K562 (cell line): ENCODE data around the gene CMBL. TPM values are rescaled to one million over a fixed set of nuclear protein-coding genes. Genes with fewer than 3 reads are reported as not detected.
A peak's percentile ranks its signal among the peaks of the same experiment; 100 is the strongest.

Source experiments
- JUND ChIP-seq, 2 experiments: IDR thresholded peaks; 2 replicates in 1 of 2; 3 replicates in 1 of 2; pipeline ENCODE4 v1.6.1; 2011; ENCODE audit warnings: borderline replicate concordance in 2 of 2, low read depth in 2 of 2, low read length in 2 of 2, improper control_type of control experiment in 1 of 2, missing biosample characterization in 1 of 2, missing genetic modification characterization in 1 of 2, missing genetic modification reagents in 1 of 2
- KDM4B ChIP-seq, 2 experiments: fragments of 450-650 bp in 1 of 2; sonication (generic) in 1 of 2; IDR thresholded peaks; 2 replicates each; pipeline ENCODE4 v1.6.1; 2016 to 2017; ENCODE audit warnings: borderline replicate concordance in 2 of 2, antibody characterized with exemption in 1 of 2, low read depth in 1 of 2, mild to moderate bottlenecking in 1 of 2
- MXI1 ChIP-seq: IDR thresholded peaks from 2 replicates; pipeline ENCODE4 v1.6.1; 2011; ENCODE audit warnings: low read depth, mild to moderate bottlenecking, improper control_type of control experiment, low read length
- POLR2A ChIP-seq: fragments of 450-650 bp; conservative IDR thresholded peaks from 2 replicates; pipeline ENCODE4 v1.6.1; 2016
- SIN3A ChIP-seq, 2 experiments: fragments of 150-350 bp in 1 of 2; IDR thresholded peaks; 2 replicates each; pipeline ENCODE4 v1.6.1; 2011 to 2016; ENCODE audit warnings: borderline replicate concordance in 2 of 2, low read depth in 2 of 2, low read length in 2 of 2, mild to moderate bottlenecking in 2 of 2, moderate library complexity in 2 of 2; ENCODE audit not compliant: control insufficient read depth in 1 of 2
- VEZF1 ChIP-seq: fragments of 200-800 bp; sonication (Bioruptor generic); IDR thresholded peaks from 2 replicates; pipeline ENCODE4 v1.6.1; 2017; ENCODE audit warnings: missing genetic modification characterization, missing compliant biosample characterization
- ZNF197 ChIP-seq: fragments of 200-800 bp; sonication (Bioruptor generic); IDR thresholded peaks from 2 replicates; pipeline ENCODE4 v1.6.1; 2016; ENCODE audit warnings: low read depth, missing genetic modification characterization, missing compliant biosample characterization
- polyA plus RNA-seq, 8 experiments: library from polyadenylated mRNA; depleted of rRNA in 4 of 8; stranded (reverse) in 5 of 8; unstranded in 3 of 8; fragments of >200 nt; fragmentation: Nextera tagmentation in 2 of 8; fragmentation: Illumina TruSeq in 1 of 8; extraction: Ambion mirVana in 2 of 8; extraction: Trizol in 1 of 8; gene quantifications; 2 replicates each; pipeline versions ENCODE4 v1.2.1 to v1.2.3, GENCODE V29; 2011 to 2014; ENCODE audit warnings: inconsistent platforms in 1 of 8, missing spikeins in 1 of 8
- total RNA-seq, 7 experiments: library from RNA; depleted of rRNA in 6 of 7; stranded (reverse); fragments of >200 nt in 6 of 7; fragmentation: Illumina TruSeq in 2 of 7; extraction: Trizol in 2 of 7; gene quantifications; 2 replicates each; pipeline versions ENCODE4 v1.2.1 to v1.2.3, GENCODE V29; 2011 to 2021; ENCODE audit warnings: low replicate concordance in 1 of 7
- TF ChIP-seq, protein P1 (sequence below): fragments of 450-650 bp; IDR thresholded peaks from 2 replicates; pipeline ENCODE4 v1.6.1; 2016; ENCODE audit warnings: mild to moderate bottlenecking, moderate library complexity

CMBL gene
- total and polyA plus RNA-seq, 9 of the 15 experiments (the other 6 are each of a cell fraction or from before 2014, with no cell fraction given) = 22.6 to 192 (median 71.1) TPM

- TF ChIP-seq MXI1 (peak; percentile 100), VEZF1 (peak; percentile 59), JUND (IDR thresholded peaks at IDR 0.05; ENCODE audit: borderline replicate concordance, low read depth, low read length) (peak; percentile 95), JUND (tag; IDR thresholded peaks at IDR 0.05; ENCODE audit: borderline replicate concordance, low read depth, low read length) (peak; percentile 25; the same call in 1 of the 3 replicates), POLR2A (peak; percentile 99), ZNF197 (CRISPR knock-in tag) (no peak), KDM4B (IDR thresholded peaks at IDR 0.05; ENCODE audit: borderline replicate concordance in 2 of 2, low read depth in 1 of 2) (peak in 1 of 2 experiments; percentile 71; a peak in 1 of 4 replicates), SIN3A (IDR thresholded peaks at IDR 0.05; ENCODE audit: borderline replicate concordance in 2 of 2, control insufficient read depth in 1 of 2, low read depth in 2 of 2, low read length in 2 of 2) (peak; percentile 73 to 78; a peak in 2 of 4 replicates)
- TF ChIP-seq, protein P1, sequence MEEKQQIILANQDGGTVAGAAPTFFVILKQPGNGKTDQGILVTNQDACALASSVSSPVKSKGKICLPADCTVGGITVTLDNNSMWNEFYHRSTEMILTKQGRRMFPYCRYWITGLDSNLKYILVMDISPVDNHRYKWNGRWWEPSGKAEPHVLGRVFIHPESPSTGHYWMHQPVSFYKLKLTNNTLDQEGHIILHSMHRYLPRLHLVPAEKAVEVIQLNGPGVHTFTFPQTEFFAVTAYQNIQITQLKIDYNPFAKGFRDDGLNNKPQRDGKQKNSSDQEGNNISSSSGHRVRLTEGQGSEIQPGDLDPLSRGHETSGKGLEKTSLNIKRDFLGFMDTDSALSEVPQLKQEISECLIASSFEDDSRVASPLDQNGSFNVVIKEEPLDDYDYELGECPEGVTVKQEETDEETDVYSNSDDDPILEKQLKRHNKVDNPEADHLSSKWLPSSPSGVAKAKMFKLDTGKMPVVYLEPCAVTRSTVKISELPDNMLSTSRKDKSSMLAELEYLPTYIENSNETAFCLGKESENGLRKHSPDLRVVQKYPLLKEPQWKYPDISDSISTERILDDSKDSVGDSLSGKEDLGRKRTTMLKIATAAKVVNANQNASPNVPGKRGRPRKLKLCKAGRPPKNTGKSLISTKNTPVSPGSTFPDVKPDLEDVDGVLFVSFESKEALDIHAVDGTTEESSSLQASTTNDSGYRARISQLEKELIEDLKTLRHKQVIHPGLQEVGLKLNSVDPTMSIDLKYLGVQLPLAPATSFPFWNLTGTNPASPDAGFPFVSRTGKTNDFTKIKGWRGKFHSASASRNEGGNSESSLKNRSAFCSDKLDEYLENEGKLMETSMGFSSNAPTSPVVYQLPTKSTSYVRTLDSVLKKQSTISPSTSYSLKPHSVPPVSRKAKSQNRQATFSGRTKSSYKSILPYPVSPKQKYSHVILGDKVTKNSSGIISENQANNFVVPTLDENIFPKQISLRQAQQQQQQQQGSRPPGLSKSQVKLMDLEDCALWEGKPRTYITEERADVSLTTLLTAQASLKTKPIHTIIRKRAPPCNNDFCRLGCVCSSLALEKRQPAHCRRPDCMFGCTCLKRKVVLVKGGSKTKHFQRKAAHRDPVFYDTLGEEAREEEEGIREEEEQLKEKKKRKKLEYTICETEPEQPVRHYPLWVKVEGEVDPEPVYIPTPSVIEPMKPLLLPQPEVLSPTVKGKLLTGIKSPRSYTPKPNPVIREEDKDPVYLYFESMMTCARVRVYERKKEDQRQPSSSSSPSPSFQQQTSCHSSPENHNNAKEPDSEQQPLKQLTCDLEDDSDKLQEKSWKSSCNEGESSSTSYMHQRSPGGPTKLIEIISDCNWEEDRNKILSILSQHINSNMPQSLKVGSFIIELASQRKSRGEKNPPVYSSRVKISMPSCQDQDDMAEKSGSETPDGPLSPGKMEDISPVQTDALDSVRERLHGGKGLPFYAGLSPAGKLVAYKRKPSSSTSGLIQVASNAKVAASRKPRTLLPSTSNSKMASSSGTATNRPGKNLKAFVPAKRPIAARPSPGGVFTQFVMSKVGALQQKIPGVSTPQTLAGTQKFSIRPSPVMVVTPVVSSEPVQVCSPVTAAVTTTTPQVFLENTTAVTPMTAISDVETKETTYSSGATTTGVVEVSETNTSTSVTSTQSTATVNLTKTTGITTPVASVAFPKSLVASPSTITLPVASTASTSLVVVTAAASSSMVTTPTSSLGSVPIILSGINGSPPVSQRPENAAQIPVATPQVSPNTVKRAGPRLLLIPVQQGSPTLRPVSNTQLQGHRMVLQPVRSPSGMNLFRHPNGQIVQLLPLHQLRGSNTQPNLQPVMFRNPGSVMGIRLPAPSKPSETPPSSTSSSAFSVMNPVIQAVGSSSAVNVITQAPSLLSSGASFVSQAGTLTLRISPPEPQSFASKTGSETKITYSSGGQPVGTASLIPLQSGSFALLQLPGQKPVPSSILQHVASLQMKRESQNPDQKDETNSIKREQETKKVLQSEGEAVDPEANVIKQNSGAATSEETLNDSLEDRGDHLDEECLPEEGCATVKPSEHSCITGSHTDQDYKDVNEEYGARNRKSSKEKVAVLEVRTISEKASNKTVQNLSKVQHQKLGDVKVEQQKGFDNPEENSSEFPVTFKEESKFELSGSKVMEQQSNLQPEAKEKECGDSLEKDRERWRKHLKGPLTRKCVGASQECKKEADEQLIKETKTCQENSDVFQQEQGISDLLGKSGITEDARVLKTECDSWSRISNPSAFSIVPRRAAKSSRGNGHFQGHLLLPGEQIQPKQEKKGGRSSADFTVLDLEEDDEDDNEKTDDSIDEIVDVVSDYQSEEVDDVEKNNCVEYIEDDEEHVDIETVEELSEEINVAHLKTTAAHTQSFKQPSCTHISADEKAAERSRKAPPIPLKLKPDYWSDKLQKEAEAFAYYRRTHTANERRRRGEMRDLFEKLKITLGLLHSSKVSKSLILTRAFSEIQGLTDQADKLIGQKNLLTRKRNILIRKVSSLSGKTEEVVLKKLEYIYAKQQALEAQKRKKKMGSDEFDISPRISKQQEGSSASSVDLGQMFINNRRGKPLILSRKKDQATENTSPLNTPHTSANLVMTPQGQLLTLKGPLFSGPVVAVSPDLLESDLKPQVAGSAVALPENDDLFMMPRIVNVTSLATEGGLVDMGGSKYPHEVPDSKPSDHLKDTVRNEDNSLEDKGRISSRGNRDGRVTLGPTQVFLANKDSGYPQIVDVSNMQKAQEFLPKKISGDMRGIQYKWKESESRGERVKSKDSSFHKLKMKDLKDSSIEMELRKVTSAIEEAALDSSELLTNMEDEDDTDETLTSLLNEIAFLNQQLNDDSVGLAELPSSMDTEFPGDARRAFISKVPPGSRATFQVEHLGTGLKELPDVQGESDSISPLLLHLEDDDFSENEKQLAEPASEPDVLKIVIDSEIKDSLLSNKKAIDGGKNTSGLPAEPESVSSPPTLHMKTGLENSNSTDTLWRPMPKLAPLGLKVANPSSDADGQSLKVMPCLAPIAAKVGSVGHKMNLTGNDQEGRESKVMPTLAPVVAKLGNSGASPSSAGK = peak; percentile 76
Observed at GRCh38 chr5:10249948-10250805, 57.5 kb downstream of the CMBL start, which contains the start of gene CCT5 (continued).
